Activated CD4-positive, CD25-positive, alpha-beta regulatory T cell treated with anti-CD3 and anti-CD28 coated beads, Interleukin-2, amount 50 U/mL, for 24 hours (primary cell): ENCODE data around the gene MAP4.
"Not testable (repeated sequence)": the region's sequence is repeated elsewhere in the genome, so short reads cannot be mapped to it uniquely, and the experiment has no call there.

Source experiments
- ATAC-seq, 2 donors: fragments of 150-1000 bp; cut with Tn5 transposase; one replicate each; pipeline ENCODE4 v1.10.0; 2021; ENCODE audit warnings: mild to moderate bottlenecking in 1 of 2, moderate library complexity in 1 of 2

The MAP4 gene

DNA sequence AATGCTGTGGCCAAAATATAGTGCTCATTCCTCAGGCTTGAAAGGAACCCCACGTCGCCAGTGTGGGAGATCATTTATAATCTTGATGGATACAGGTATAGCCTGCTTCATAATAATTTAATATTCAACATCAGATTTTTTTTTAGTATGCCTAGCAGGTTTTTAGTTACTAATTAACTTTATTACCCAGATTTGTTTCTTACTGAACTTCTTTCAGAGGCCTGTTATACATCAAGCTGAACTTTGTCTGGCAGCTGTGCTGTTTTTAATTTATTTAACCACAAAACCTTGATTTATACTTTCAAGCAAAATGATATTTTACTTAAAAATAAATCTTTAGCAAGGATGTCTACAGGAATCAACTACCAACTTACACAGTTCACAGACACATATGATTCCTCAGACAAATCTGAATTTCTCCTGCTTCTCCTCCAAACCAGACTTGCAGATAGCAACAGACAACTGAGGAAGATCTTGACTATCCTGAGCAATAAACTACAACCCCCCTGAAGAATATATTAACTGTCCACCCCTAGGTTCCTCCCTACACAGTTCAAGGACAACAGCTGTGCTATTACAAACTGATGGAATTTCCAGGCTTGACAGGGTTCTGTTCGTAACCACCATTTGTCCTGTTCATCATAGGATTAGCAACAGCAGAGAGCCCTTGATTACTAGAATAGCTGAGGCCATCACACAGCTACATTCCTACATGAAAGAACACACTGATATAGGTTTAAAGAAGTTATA, 610 bp downstream of the MAP4 start:
- ATAC-seq, result no peak

DNA sequence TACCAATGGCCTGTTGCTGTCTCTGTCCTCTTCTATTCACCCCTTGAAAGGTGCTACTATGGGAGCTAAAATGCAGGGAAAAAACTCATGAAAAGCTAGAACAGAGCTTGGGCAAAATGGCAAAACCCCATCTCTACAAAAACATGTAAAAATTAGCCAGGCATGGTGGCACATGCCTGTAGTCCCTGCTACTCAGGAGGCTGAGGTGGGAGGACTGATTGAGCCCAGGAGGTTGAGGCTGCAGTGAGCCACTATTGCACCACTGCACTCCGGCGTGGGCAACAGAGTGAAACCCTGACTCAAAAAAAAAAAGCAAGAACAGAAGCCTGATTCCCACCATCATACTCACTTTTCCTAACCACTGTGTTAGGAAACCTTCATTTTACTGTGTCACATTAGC, 1.9 kb downstream of the MAP4 start:
- no peak for ATAC-seq

- ATAC-seq, result peak; percentile 75 to 93
Measured at GRCh38 chr3:48013288-48013980, 2.8 kb downstream of the MAP4 start.

DNA sequence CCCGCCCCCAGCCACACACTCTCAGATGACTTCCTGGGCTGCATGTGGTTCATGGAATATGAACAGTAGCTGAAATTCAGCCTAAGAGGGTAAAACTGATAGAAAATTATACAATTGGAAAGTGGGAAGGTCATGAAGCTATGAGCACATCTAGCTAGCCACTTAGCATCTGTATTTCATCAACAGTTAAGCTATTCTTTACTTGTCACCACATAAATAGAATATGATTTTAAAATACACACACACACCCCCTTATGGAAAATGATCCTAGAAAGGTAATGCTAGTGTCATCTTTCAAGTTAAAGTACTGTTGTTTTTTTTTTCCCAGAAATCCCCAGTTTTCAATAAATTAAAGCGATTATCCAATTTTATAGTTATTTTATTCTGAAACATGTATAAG, 3.6 kb downstream of the MAP4 start:
- ATAC-seq, result no peak

- not testable (repeated sequence) for ATAC-seq
Measured at GRCh38 chr3:48008066-48008465, 8.2 kb downstream of the MAP4 start.

GRCh38 chr3:48007361-48007760, 8.9 kb downstream of the MAP4 start:
- ATAC-seq, result not testable (repeated sequence)

GRCh38 chr3:48006794-48007193, 9.4 kb downstream of the MAP4 start:
- not testable (repeated sequence) for ATAC-seq

DNA sequence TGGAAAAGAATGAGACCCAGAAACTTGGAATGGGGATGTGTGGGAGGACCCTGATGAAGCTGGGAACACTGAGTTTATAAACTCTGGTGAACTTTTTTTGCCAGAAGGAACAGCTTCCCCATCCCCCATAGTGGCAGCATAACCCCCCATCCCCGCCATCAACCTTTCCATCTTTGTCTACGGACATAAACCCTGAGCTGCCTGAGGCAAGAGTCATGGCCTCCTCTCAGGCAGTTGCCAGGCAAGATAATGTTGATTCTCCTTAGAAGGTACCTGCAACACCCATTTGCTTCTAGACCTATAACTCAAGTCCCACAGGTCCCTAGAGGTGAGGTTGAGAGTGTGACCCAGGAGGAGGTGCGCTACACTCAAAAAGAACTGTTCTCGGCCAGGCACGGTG, 11.5 kb downstream of the MAP4 start:
- ATAC-seq, result no peak

DNA sequence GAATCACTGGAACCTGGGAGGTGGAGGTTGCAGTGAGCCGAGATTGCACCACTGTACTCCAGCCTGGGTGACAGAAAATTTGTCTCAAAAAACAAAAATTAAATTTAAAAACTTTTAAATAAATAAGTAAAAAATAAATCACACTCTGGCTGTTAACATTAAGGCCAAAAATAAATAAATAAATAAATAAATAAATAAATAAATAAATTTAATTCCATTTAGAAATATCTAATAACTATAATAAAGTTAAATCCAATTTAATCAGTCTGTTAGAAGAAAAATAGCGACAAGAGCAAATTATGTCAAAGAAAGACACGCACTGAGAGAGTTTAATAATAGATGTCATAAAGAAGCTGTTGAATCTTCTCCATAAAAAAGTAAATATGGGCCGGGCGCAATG, 13.4 kb downstream of the MAP4 start:
- ATAC-seq, result no peak

GRCh38 chr3:48001991-48002390, 14.2 kb downstream of the MAP4 start:
- ATAC-seq, result no peak

GRCh38 chr3:48000212-48000611, 16.0 kb downstream of the MAP4 start:
- no peak for ATAC-seq

DNA sequence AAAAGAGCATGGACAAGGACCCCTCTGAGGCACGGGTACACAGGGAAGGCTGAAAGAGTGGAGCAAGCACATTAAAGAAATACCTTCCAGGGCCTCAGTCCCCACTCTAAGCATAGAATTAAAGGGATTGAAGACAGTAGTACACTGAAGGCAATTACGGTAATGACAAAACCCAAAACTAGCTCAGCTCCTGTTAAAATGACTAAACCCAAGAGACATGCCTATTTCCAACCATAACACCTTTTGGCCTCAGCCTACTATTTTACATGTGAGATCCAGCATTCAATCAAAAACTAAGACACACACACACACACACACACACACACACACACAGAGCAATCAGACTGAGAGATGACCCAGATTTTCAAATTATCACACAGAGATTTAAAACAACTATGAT, 19.8 kb downstream of the MAP4 start:
- no peak for ATAC-seq

- ATAC-seq, result no peak
Measured at GRCh38 chr3:47994180-47994579, 22.0 kb downstream of the MAP4 start.

- no peak for ATAC-seq
Measured at GRCh38 chr3:47991341-47991740, 24.9 kb downstream of the MAP4 start.

GRCh38 chr3:47989981-47990440, 26.2 kb downstream of the MAP4 start:
- ATAC-seq, result peak; percentile 100

DNA sequence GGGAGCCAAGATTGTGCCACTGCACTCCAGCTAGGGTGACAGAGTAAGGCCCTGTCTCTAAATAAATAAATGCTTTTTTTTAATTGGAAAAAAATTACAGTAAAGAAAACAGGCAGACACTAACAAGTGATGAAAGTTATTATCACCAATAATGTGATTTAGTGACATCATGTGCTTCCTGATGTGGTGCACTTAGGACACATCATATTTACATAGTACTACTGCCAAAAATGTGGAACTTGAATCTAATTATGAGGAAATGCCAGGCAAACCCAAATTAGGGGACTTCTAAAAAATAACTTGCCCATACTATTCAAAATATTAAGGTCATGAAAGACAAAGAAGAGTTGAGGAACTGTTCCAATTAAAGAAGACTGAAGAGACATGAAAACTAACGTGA, 30.8 kb downstream of the MAP4 start:
- ATAC-seq, result no peak

- ATAC-seq, result no peak
Measured at GRCh38 chr3:47984075-47984728, 32.0 kb downstream of the MAP4 start.

GRCh38 chr3:47980795-47981194, 35.4 kb downstream of the MAP4 start:
- ATAC-seq, result no peak

GRCh38 chr3:47979070-47979469, 37.1 kb downstream of the MAP4 start:
- no peak for ATAC-seq

- no peak for ATAC-seq
Measured at GRCh38 chr3:47978386-47978785, 37.8 kb downstream of the MAP4 start.

DNA sequence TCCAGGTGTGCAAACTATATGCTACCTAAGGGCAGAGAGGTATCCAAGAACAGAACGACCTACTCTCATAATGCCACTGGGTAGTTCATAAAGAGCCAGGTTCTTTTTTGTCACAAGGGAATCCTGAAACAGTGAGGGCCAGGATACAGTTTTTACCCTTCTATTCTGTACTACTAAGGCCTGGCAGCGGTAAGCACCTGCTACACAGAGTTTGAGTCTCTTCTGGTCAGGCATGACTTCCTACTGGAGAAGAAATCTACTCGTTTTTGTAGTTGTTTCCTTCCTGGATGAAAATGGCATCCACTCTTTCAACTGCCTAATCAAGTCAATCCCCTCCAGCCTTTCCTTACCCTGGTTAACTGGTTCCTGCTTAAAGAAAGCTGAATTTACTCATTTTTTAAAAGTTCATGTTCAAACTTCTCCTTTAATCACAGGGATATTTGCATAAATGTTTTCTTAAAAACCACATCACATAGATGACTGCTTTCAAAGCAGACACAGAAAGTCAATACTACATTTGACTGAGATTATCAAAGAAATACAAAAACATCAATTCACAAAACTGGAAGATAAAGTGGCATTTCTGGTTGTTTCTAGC, 40.0 kb downstream of the MAP4 start:
- ATAC-seq, result no peak

- no peak for ATAC-seq
Measured at GRCh38 chr3:47974974-47975470, 41.2 kb downstream of the MAP4 start.

- ATAC-seq, result no peak
Measured at GRCh38 chr3:47971081-47971480, 45.1 kb downstream of the MAP4 start.
